ENCODE measurements around the gene RTP1. TPM values are rescaled to one million over a fixed set of nuclear protein-coding genes. Genes with fewer than 3 reads are reported as not detected.
"Not testable (repeated sequence)": the region's sequence is repeated elsewhere in the genome, so short reads cannot be mapped to it uniquely, and the experiment has no call there.

Gene RTP1
- total and polyA plus RNA-seq, 7 donors, result not detected

DNA sequence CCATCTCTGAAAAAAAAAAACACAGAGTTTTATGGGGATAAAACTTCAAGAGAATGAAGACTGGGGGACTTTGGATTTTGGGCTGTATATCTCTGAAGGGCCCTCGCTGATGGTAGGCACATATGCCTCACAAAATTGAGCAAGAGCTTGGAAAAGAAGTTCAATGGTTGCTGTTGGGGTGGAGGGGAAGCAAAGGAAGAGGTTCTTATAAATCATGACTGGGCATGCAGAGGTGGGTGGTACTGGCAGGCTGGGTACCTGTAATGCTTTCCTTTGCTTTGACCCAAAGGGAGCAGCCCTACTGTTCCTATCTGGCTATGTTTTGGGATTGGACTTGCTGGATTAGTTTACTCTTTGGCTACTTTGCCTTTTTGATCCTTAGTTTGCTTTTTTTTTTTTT is 6.0 kb upstream of the RTP1 start:
- no peak overlapping the region for H3K27ac ChIP-seq
- no peaks in the 10 kb centered on the region for H3K36me3 ChIP-seq (ENCODE audit: insufficient read depth in 1 of 2, low read depth in 1 of 2)
- no peaks in the 10 kb centered on the region for H3K9me3 ChIP-seq
- TF ChIP-seq, protein P1, sequence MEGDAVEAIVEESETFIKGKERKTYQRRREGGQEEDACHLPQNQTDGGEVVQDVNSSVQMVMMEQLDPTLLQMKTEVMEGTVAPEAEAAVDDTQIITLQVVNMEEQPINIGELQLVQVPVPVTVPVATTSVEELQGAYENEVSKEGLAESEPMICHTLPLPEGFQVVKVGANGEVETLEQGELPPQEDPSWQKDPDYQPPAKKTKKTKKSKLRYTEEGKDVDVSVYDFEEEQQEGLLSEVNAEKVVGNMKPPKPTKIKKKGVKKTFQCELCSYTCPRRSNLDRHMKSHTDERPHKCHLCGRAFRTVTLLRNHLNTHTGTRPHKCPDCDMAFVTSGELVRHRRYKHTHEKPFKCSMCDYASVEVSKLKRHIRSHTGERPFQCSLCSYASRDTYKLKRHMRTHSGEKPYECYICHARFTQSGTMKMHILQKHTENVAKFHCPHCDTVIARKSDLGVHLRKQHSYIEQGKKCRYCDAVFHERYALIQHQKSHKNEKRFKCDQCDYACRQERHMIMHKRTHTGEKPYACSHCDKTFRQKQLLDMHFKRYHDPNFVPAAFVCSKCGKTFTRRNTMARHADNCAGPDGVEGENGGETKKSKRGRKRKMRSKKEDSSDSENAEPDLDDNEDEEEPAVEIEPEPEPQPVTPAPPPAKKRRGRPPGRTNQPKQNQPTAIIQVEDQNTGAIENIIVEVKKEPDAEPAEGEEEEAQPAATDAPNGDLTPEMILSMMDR (IDR thresholded peaks at IDR 0.05), result no peak
- WGBS, 3 donors, result 90 to 96% (median 94%) methylated on average over 1 of the region's 1 CpG
- intact Hi-C loops (cut with DNase I), result no loop called here
- ATAC-seq, result no peak
- no peak overlapping the region for H3K4me3 ChIP-seq
- no peak for DNase-seq
- H3K27me3 ChIP-seq (ENCODE audit: insufficient read depth in 3 of 3, low read length in 2 of 3), result no peaks in the 10 kb centered on the region
- peaks cover 21% of the 10 kb centered on the region for H3K4me1 ChIP-seq

DNA sequence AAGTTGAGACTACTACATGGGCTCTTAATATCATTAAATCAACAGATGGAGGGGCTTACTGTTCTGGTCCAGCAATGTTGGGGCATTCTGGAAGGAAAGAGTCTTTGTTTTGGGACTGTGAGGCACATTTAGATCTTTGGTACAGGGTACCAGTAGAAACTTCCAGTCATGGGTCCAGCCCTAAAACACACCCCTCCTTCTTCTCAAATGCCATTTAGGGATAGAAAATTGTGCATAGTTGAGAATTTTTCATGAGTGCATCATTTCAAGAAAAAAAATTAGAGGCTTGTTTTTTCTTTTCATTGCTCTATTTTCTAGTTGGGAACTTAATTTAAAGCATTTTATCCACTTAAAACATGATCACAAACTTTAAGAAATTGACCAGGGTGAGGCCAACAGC is 4.1 kb upstream of the RTP1 start:
- no peak for DNase-seq
- intact Hi-C loops (cut with DNase I), result no loop called here
- peaks cover 6% of the 10 kb centered on the region for H3K4me1 ChIP-seq
- ATAC-seq, result no peak
- H3K27ac ChIP-seq, result no peak overlapping the region
- no peaks in the 10 kb centered on the region for H3K36me3 ChIP-seq (ENCODE audit: insufficient read depth in 1 of 2, low read depth in 1 of 2)
- no peak overlapping the region for H3K4me3 ChIP-seq
- TF ChIP-seq, protein P1 (IDR thresholded peaks at IDR 0.05), result no peak
- H3K9me3 ChIP-seq, result no peaks in the 10 kb centered on the region
- no peaks in the 10 kb centered on the region for H3K27me3 ChIP-seq (ENCODE audit: insufficient read depth in 3 of 3, low read length in 2 of 3)

DNA sequence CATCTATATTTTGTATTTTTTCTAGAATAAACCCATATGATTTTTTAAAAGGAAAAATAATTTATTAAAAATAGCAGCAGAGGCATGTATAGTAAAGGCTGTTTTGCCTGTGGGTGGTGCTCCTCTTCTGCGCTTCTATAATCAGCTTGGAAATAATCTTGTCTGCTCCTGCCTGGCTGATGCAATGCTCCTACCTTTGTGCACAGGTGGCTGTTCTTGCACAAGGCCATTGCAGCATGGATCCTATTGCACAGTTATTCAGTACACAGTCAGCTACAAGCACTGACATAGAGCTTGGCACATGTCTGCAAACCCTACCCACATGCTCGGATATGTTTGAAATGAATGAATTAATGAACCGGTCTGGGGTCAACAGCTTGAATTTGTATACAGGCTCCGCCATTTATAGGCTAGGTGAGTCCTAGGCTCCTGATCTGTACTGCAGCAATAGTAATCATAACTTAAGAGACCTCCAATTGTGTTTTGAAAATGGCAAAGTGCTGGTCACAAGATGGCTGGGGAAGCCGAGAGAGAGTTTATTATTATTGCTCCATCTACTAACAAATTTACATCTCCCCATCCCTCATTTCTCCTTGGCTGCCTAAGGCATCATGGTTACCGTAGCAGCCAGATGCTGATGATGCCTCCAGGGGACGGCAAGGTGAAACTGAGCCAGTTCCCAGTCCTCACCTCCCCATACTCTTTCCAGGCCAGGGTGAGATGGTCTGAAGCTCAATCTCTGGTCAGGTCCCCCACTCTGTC is 532 bp upstream of the RTP1 start:
- Histone ChIP-seq H3K27me3 (ENCODE audit: insufficient read depth in 3 of 3, low read length in 2 of 3) (no peaks in the 10 kb centered on the region), H3K27ac (no peak overlapping the region), H3K9me3 (no peaks in the 10 kb centered on the region), H3K4me3 (no peak overlapping the region), H3K36me3 (ENCODE audit: insufficient read depth in 1 of 2, low read depth in 1 of 2) (no peaks in the 10 kb centered on the region), H3K4me1 (no peaks in the 10 kb centered on the region)
- intact Hi-C loops (cut with DNase I), result no loop called here
- 81 to 91% (median 90%) methylated on average over 7 of the region's 7 CpGs for WGBS, 3 donors
- TF ChIP-seq, protein P1 (IDR thresholded peaks at IDR 0.05), result no peak
- DNase-seq (no peak), ATAC-seq (no peak)

DNA sequence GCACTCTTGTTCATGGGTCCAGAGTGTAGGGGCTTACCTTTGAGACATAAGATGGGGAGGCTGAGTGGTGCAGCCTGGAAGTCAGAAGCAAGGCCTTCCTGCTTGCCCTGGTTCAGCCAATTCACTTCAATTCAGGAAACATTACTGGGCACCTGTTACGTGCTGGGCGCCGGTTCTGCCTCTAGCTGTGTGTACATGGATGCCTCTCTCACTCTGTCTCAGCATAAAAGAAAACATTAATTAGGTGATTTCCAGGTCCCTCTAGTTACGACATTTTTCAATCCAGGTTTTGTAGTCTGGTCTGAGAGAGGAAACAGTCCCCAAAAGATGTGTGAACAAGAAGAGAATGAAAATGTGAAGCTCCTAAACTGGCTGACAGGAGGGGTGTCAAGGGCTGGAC is 1.2 kb downstream of the RTP1 start:
- no peak for ATAC-seq
- Histone ChIP-seq H3K27ac (no peak overlapping the region), H3K27me3 (ENCODE audit: insufficient read depth in 3 of 3, low read length in 2 of 3) (no peaks in the 10 kb centered on the region), H3K4me1 (no peaks in the 10 kb centered on the region), H3K36me3 (ENCODE audit: insufficient read depth in 1 of 2, low read depth in 1 of 2) (no peaks in the 10 kb centered on the region), H3K4me3 (no peak overlapping the region), H3K9me3 (no peaks in the 10 kb centered on the region)
- intact Hi-C loops (cut with DNase I), result no loop called here
- TF ChIP-seq, protein P1 (IDR thresholded peaks at IDR 0.05), result no peak
- 87 to 91% (median 90%) methylated on average over 4 of the region's 4 CpGs for WGBS, 3 donors
- no peak for DNase-seq

DNA sequence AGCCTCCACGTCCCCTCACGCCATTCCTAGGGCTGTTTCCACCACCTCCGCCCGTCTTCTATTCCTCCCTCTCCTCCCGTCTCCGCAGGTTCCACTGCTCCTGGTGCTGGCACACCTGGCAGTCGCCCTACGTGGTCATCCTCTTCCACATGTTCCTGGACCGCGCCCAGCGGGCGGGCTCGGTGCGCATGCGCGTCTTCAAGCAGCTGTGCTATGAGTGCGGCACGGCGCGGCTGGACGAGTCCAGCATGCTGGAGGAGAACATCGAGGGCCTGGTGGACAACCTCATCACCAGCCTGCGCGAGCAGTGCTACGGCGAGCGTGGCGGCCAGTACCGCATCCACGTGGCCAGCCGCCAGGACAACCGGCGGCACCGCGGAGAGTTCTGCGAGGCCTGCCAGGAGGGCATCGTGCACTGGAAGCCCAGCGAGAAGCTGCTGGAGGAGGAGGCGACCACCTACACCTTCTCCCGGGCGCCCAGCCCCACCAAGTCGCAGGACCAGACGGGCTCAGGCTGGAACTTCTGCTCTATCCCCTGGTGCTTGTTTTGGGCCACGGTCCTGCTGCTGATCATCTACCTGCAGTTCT is 2.3 kb downstream of the RTP1 start:
- H3K4me3 ChIP-seq; H3K27me3 ChIP-seq (ENCODE audit: insufficient read depth in 3 of 3, low read length in 2 of 3); H3K27ac ChIP-seq; H3K36me3 ChIP-seq (ENCODE audit: insufficient read depth in 1 of 2, low read depth in 1 of 2); intact Hi-C loops (cut with DNase I); ATAC-seq; H3K4me1 ChIP-seq; H3K9me3 ChIP-seq; DNase-seq: not testable (repeated sequence)
- WGBS, 3 donors, result 94 to 97% (median 96%) methylated on average over 39 to 40 of the region's 44 CpGs
